ENCODE data around the gene GALNT2.

The GALNT2 gene

GRCh38 chr1:230288641-230289349 is 221.8 kb downstream of the GALNT2 start:
- no peak for DNase-seq

DNA sequence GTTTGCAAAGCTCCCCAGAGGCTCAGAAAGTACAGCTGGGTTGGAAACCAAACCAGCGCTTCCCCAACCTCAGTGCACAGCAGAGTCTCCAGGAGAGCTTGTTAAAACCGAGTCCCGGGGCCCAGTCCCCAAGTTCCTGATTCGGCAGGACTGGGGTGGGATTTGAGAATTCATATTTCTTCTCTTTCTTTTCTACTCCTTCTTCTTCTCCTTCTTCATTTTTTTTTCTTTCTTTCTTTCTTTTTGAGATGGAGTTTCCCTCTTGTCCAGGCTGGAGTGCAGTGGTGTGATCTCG is 222.3 kb downstream of the GALNT2 start:
- DNase-seq: no peak

DNA sequence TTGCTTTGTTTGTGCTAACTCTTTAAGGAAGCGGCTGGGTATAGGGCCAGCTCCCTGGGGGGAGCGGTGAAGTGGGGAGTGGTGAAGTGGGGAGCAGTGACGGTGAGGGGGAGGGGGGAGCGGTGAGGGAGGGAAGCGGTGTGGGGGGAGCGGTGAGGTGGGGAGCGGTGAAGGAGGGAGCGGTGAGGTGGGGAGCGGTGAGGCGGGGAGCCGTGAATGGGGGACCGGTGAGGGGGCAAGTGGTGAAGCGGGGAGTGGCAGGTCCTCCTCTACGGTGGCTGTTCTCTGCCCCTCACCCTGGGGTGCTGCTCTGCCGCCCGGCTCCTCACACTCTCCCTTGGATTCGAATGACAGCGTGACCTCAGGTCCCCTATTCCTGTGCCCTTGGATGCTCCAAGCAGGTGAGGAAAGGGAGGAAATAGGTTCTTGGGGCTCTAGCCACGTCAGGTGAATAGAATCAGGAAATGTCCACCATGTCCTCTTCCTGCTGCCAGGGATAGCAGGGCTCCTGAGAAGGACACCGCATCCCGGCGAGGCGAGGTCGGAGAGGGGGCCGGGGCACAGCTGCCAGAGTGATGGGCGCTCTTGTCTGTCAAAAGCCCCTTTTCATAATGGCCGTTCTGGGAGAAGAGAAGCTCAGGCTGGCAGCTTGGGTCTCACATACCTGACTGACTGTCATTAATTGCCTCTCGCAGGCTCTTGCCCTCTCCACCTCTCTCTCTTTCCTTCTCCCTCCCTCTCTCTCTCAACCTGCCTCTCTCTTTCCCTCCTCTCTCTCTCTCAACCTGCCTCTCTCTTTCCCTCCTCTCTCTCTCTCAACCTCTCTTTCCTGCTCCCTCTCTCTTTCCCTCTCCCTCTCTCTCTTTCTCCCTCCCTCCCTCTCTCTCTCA is 224.9 kb downstream of the GALNT2 start:
- DNase-seq: no peak

DNA sequence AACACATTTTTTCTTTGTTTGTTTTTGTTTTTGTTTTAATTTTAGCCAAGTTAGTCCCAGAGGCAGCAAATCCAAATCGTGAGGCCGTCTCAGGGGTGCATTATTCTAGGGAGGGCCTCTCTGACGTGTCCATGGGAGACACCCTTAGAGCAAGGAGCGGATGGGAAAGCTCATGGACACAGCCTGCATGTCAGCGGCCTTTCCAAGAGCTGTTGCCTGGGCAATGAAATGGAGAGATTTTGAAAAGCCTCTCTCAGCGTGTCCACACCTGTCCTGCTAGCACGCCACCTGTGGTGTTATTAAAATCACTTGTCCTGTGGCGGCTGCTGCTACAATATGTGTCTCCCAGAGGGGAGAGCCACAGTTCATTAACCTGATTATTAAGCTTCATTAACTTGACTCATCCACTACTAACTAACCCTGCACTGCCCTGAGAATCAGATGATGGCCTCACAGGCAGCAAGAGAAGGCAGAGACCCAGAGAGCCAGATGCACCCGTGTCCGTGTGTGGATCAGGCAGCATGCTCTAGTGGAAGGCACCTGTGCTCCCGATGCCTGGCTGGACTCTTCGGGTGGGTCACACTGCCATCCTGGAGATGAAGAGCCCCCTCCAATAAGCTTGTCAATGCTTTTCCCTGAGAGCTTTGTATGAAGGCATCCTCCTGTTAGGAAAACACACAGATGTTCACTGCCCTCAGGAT is 225.8 kb downstream of the GALNT2 start:
- DNase-seq: peak; percentile 4

GRCh38 chr1:230293390-230293700 is 226.3 kb downstream of the GALNT2 start:
- DNase-seq: no peak

DNA sequence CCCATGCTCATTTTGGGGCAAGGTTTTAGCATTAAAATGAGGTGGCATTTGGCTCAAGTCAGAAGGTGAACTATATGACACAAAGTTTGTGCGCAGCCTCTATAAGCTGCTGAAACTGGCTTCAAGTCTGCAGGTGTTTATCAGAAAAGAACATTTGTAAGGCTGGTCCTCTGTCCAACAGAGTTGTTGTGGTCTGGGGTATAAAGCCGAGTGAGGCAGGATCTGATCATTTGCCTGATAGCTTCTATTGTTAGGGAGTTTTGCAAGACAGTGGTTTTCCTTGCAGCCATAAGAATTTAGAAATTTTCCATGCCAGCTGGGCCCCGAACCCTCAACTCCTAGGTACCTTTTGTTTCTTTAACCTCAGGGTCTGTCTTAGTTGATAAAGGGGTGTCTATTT is 228.3 kb downstream of the GALNT2 start:
- DNase-seq: no peak

DNA sequence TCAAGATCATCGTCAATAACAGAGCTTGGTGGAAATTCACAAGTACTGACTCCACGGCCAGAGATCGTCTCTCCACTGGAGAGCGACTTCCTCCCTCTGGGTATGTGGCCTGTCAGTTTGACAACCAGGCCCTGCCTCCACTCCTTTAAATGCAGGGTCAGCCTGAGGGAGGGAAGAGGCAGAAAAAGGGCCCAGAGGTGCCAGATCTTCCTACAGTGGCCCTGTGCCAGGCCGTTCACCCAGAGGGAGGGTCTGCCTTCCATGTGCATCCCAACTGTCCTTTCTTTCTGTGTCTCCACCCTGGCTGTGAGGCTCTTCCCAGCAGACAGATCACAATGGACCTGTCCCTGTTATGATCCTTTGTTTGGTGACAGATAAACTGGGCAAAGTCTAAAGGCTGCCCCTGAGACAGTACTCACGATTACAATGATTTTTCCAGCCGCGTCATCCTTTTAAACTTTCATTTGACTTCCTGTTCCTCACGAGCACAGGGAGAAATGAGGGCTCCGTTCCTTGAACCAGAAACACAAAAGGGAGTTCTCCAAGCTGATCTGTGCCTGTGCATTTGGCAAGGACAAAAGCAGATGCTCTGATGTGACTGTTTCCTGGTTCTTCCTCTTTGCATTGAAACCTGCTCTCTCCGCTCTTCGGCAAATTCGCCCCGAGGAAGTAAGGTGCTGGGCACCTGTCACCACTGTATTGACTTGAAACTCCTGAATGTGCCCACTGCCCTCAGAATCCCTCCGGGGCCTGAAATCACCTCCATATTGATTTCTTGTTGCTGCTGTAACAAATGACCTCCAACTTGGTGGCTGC is 232.4 kb downstream of the GALNT2 start:
- peak; percentile 36 for DNase-seq

GRCh38 chr1:230300322-230301301 is 233.6 kb downstream of the GALNT2 start:
- no peak for DNase-seq

- DNase-seq: no peak
Measured at GRCh38 chr1:230301322-230301721, 234.3 kb downstream of the GALNT2 start.

- peak; percentile 1 for DNase-seq
Measured at GRCh38 chr1:230301822-230302221, 234.8 kb downstream of the GALNT2 start.

DNA sequence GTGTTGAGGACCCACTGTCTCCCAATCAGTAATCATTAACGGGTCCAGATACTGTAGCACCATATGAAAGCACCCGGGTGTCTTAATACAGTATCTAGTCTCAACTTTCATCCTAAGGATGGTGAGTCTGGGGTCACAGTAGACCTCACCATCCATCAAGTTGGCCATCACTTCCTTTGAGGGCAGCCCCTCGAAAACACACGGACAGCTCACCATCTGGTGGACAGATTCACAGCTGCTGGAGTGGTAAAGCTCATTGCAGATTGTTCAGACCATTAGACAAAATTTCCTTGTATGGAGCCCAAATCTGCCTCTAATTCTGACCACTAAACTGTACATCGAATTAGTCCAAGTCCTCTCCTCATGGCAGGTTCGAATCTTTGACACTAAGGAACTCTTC is 236.0 kb downstream of the GALNT2 start:
- DNase-seq: no peak

DNA sequence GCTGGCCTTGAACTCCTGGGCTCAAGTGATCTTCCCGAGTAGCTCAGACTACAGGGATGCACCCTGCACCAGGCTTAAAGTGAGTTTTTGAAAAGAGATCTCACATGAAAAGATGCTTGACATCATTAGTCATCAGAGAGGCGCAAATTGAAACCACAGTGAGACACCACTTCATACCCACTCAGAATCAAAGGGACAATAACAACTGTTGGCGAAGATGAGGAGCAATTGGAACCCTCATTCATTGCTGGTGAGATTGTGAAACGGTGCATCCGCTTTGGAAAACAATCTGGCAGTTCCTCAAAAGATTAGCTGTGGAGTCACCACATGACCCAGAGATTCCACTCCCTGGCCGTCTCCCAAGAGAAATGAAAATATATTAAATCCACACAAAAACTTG is 236.8 kb downstream of the GALNT2 start:
- DNase-seq: peak; percentile 77

- DNase-seq: peak; percentile 4
Measured at GRCh38 chr1:230306169-230306568, 239.1 kb downstream of the GALNT2 start.

GRCh38 chr1:230307213-230307612 is 240.2 kb downstream of the GALNT2 start:
- DNase-seq: peak; percentile 61

- peak; percentile 65 for DNase-seq
Measured at GRCh38 chr1:230308039-230308438, 241.0 kb downstream of the GALNT2 start.

GRCh38 chr1:230308821-230309220 is 241.8 kb downstream of the GALNT2 start:
- DNase-seq: no peak

DNA sequence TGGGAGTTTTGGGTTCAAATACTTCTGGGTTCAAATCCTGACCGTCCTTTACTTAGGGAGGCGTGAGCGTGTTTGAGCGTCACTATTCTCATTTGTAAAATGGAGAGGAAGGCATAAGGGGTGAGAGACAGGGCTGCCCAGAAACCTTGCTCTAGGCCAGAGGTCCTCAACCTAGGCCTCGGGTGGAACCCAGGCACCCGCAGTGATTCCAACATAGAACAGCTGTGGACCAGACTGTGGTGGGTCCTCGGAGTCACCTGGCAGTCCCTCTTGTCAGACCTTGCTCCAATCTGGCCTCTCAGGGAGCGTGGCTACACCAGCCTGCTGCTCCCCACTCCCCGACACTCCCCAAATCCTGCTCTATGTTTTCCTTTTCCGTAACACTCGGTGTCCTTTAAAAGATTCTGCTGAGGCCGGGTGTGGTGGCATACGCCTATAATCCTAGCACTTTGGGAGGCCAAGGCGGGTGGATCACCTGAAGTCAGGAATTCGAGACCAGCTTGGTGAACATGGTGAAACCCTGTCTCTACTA is 242.7 kb downstream of the GALNT2 start:
- DNase-seq: no peak

DNA sequence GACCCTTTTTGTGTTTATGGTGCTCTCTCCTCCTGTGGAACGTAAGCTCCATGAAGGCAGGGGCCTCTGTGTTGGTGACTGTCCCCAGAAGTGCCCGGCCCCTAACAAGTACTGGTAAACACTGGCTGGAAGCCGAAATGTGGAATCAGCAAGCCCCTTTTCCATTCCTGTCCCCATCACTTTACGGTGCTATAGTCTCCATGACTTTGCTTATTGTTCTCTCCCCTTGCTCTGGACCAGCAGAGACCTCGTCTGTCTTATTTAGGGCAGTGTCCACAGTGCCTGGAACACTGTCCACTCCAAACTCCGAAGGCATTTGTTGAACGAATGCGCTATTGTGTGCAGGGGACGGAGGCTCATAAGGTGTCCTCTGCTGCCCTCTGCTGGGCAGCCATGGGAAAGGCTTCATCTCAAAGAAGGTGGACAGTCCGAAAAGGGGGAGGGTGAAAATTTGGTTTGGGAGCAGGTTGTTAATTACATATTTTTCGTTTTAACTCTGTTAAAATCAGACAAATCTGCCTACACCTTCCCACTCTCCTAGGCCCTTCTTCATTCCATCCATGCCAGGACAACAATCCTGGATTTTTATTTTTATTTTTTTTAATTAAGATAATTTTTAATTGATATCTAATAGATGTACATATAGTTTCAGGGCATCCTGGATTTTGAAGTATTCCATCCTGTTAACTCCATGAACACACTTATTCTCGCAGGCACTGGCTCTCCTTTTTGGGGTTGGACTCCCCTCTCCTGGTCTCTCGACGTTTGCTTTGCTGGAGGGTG is 243.5 kb downstream of the GALNT2 start:
- DNase-seq: peak; percentile 33

DNA sequence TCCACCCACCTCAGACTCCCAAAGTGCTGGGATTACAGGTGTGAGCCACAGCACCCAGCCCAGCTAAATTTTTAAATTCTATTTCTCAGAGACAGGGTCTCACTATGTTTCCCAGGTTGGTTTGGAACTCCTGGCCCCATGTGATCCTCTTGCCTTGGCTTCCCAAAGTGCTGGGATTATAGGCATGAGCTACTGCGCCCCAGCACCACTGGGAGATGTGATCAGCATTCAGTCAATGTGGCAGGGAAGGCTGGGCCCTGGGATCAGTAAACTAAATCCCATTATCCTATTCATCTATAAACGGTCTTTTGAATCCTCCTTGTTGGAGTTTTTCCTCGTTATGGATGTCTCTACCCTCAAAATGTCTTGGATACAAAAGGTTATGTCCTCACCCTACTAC is 245.6 kb downstream of the GALNT2 start:
- DNase-seq: no peak

DNA sequence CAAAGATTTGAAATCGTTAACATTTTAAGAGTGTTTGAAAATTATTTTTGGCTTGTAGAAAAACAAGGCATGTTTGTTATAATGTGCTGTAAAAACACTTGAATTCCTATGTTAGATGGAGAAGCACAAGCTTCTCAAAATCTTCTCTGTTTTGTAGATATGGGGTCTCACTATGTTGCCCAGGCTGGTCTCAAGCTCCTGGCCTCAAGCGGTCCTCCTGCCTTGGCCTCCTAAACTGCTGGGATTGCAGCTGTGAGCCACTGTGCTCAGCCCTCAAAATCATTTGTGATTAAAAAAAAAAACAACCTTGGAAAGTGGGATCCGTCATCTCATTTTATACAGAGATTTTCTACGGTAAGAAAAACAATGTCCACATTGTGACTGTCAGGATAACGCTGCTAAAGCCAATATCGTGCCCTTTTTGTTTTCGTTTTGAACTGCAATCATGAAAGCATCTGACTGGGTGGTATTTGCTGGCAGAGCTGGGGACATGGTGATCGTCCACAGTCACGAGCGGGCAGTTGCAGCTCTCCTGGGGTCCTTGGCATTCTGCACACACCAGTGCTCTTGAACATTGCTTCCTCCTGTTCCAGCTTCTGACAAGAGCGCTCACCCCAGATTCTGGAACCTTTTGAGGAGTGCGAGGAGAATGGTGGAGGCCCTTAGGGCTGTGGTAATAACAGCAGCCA is 246.6 kb downstream of the GALNT2 start:
- DNase-seq: no peak

Measured in NCI-H2029 treated with DMSO at 0.1 percent for 48 hours (cell line).